Mammary epithelial cell (primary cell): Measurements from ENCODE around the gene NBEAL2.

Experiments used
- CTCF ChIP-seq, 2 donors: IDR thresholded peaks in 1 of 2; conservative IDR thresholded peaks in 1 of 2; 2 replicates each; pipeline ENCODE4 v1.5.1; 2011 to 2012; ENCODE audit warnings: inconsistent platforms in 2 of 2, low read length in 2 of 2, mild to moderate bottlenecking in 2 of 2, control low read depth in 1 of 2, low read depth in 1 of 2; ENCODE audit not compliant: insufficient read depth in 1 of 2; ENCODE audit errors: extremely low read depth in 1 of 2
- EZH2 ChIP-seq: IDR thresholded peaks from 2 replicates; pipeline ENCODE4 v1.6.1; 2012; ENCODE audit warnings: low read length, inconsistent platforms, borderline replicate concordance

- TF ChIP-seq CTCF (conservative IDR thresholded peaks at IDR 0.05 in 1 of 2, IDR thresholded peaks at IDR 0.05 in 1 of 2; ENCODE audit: extremely low read depth in 1 of 2, insufficient read depth in 1 of 2, low read depth in 1 of 2, low read length in 2 of 2) (no peak), EZH2 (no peak)
Measured at GRCh38 chr3:46996689-46997452, 17.4 kb downstream of the NBEAL2 start.
